H9 (cell line): Measurements from ENCODE around the gene SNED1. TPM values are rescaled to one million over a fixed set of nuclear protein-coding genes. Genes with fewer than 3 reads are reported as not detected.
A peak's percentile ranks its signal among the peaks of the same experiment; 100 is the strongest.

ENCODE experiments used
- DNase-seq: peaks from one replicate; pipeline ENCODE4 v3.0.0-alpha.2; 2017
- H2AFZ ChIP-seq: one replicate; pipeline ENCODE4 v1.6.1; 2013; ENCODE audit warnings: mild to moderate bottlenecking, low read length, control low read depth, moderate library complexity
- H2AK5ac ChIP-seq: 2 replicates; pipeline ENCODE4 v1.6.1; 2013; ENCODE audit warnings: low read length, control low read depth, mixed read lengths; ENCODE audit not compliant: insufficient read length
- H2BK120ac ChIP-seq: one replicate; pipeline ENCODE4 v1.6.1; 2013; ENCODE audit warnings: low read depth, mild to moderate bottlenecking, low read length, control low read depth, inconsistent platforms; ENCODE audit not compliant: poor library complexity, severe bottlenecking
- H2BK12ac ChIP-seq: 2 replicates; pipeline ENCODE4 v1.6.1; 2013; ENCODE audit warnings: low read length, control low read depth, mixed read lengths, low read depth; ENCODE audit not compliant: insufficient read length
- H2BK15ac ChIP-seq: 2 replicates; pipeline ENCODE4 v1.6.1; 2013; ENCODE audit warnings: low read depth, low read length, control low read depth
- H2BK20ac ChIP-seq: one replicate; pipeline ENCODE4 v1.6.1; 2013; ENCODE audit warnings: low read depth, mild to moderate bottlenecking, low read length, control low read depth, inconsistent platforms; ENCODE audit not compliant: poor library complexity, severe bottlenecking
- H2BK5ac ChIP-seq: 2 replicates; pipeline ENCODE4 v1.6.1; 2013; ENCODE audit warnings: low read length, control low read depth, mixed read lengths; ENCODE audit not compliant: insufficient read length
- H3K14ac ChIP-seq: 2 replicates; pipeline ENCODE4 v1.6.1; 2013; ENCODE audit warnings: low read length, control low read depth; ENCODE audit not compliant: insufficient read depth
- H3K18ac ChIP-seq: 2 replicates; pipeline ENCODE4 v1.6.1; 2013; ENCODE audit warnings: low read depth, mild to moderate bottlenecking, mixed read lengths, low read length, control low read depth; ENCODE audit not compliant: insufficient read length
- H3K23ac ChIP-seq: 2 replicates; pipeline ENCODE4 v1.6.1; 2013; ENCODE audit warnings: low read length, control low read depth, mixed read lengths, low read depth; ENCODE audit not compliant: insufficient read length
- H3K23me2 ChIP-seq: 2 replicates; pipeline ENCODE4 v1.6.1; 2013; ENCODE audit warnings: low read depth, mild to moderate bottlenecking, mixed read lengths, low read length, control low read depth; ENCODE audit not compliant: insufficient read length, poor library complexity, severe bottlenecking
- H3K27ac ChIP-seq: 2 replicates; pipeline ENCODE4 v1.5.1; 2013; ENCODE audit warnings: low read length, control low read depth, mixed read lengths, low read depth; ENCODE audit not compliant: insufficient read length
- H3K27me3 ChIP-seq: 2 replicates; pipeline ENCODE4 v1.6.1; 2013; ENCODE audit warnings: low read length, control low read depth, inconsistent platforms; ENCODE audit not compliant: insufficient read depth
- H3K4ac ChIP-seq: 2 replicates; pipeline ENCODE4 v1.6.1; 2013; ENCODE audit warnings: low read depth, mild to moderate bottlenecking, control low read depth, inconsistent platforms, low read length, moderate library complexity
- H3K4me1 ChIP-seq: 2 replicates; pipeline ENCODE4 v1.6.1; 2013; ENCODE audit warnings: low read length, control low read depth, inconsistent platforms; ENCODE audit not compliant: insufficient read depth
- H3K4me2 ChIP-seq: 2 replicates; pipeline ENCODE4 v1.6.1; 2013; ENCODE audit warnings: low read length, control low read depth, mixed read lengths; ENCODE audit not compliant: insufficient read length, insufficient read depth
- H3K56ac ChIP-seq: 2 replicates; pipeline ENCODE4 v1.6.1; 2013; ENCODE audit warnings: low read depth, mild to moderate bottlenecking, mixed read lengths, low read length, control low read depth; ENCODE audit not compliant: insufficient read length
- H3K79me1 ChIP-seq: 2 replicates; pipeline ENCODE4 v1.6.1; 2013; ENCODE audit warnings: low read depth, mild to moderate bottlenecking, moderate library complexity, low read length, control low read depth, inconsistent platforms; ENCODE audit not compliant: insufficient read depth, poor library complexity, severe bottlenecking
- H3K79me2 ChIP-seq: 2 replicates; pipeline ENCODE4 v1.6.1; 2013; ENCODE audit warnings: low read length, control low read depth, inconsistent platforms; ENCODE audit not compliant: insufficient read depth
- H3K9ac ChIP-seq: 2 replicates; pipeline ENCODE4 v1.6.1; 2013; ENCODE audit warnings: low read length, control low read depth, mixed read lengths; ENCODE audit not compliant: insufficient read length; ENCODE audit errors: extremely low read depth
- H3K9me3 ChIP-seq: one replicate; pipeline ENCODE4 v1.6.1; 2013; ENCODE audit warnings: low read depth, low read length, inconsistent platforms; ENCODE audit not compliant: control insufficient read depth
- H3T11ph ChIP-seq: one replicate; pipeline ENCODE4 v1.6.1; 2013; ENCODE audit warnings: mild to moderate bottlenecking, low read length, control low read depth, inconsistent platforms
- H4K20me1 ChIP-seq: one replicate; pipeline ENCODE4 v1.6.1; 2013; ENCODE audit not compliant: control insufficient read depth, insufficient read length, insufficient read depth
- H4K5ac ChIP-seq: 2 replicates; pipeline ENCODE4 v1.6.1; 2013; ENCODE audit warnings: low read depth, mild to moderate bottlenecking, mixed read lengths, low read length, control low read depth; ENCODE audit not compliant: insufficient read length
- H4K8ac ChIP-seq: replicated peaks from 2 replicates; pipeline ENCODE4 v1.6.1; 2013; ENCODE audit warnings: low read length, control low read depth, mixed read lengths, low read depth; ENCODE audit not compliant: insufficient read length
- H4K91ac ChIP-seq: 2 replicates; pipeline ENCODE4 v1.6.1; 2013; ENCODE audit warnings: low read depth, mild to moderate bottlenecking, moderate library complexity, mixed read lengths, low read length, control low read depth; ENCODE audit not compliant: insufficient read length
- H3K27ac Mint-ChIP-seq, 3 experiments: 2 replicates in 2 of 3; 3 replicates in 1 of 3; pipeline ENCODE4 v1.8.0; 2020 to 2021; ENCODE audit warnings: mixed read lengths in 3 of 3, mild to moderate bottlenecking in 1 of 3, moderate library complexity in 1 of 3
- H3K27me3 Mint-ChIP-seq: 2 replicates; pipeline ENCODE4 v1.8.0; 2021; ENCODE audit warnings: low read depth, mild to moderate bottlenecking, moderate library complexity, mixed read lengths
- H3K36me3 Mint-ChIP-seq, 3 experiments: 2 replicates in 2 of 3; 3 replicates in 1 of 3; pipeline ENCODE4 v1.8.0; 2020 to 2021; ENCODE audit warnings: low read depth in 3 of 3, mixed read lengths in 3 of 3; ENCODE audit not compliant: insufficient read depth in 1 of 3
- H3K4me1 Mint-ChIP-seq, 2 experiments: 2 replicates each; pipeline ENCODE4 v1.8.0; 2020; ENCODE audit warnings: mixed read lengths in 2 of 2
- H3K4me3 Mint-ChIP-seq, 2 experiments: 2 replicates in 1 of 2; 3 replicates in 1 of 2; pipeline ENCODE4 v1.8.0; 2020 to 2021; ENCODE audit warnings: mild to moderate bottlenecking in 2 of 2, mixed read lengths in 2 of 2, moderate library complexity in 1 of 2
- H3K9me3 Mint-ChIP-seq, 2 experiments: 2 replicates in 1 of 2; 3 replicates in 1 of 2; pipeline ENCODE4 v1.8.0; 2020; ENCODE audit warnings: mild to moderate bottlenecking in 2 of 2, mixed read lengths in 2 of 2, moderate library complexity in 1 of 2
- CTCF ChIP-seq: fragments of 200-600 bp; sonication (generic); conservative IDR thresholded peaks from 3 replicates; pipeline ENCODE4 v1.8.0; 2021; ENCODE audit warnings: antibody characterized with exemption, mild to moderate bottlenecking
- WGBS: extraction: QIAGEN DNeasy Blood & Tissue Kit; methylation state at CpG from one replicate; pipeline ENCODE4 v1.1.7; 2013; ENCODE audit warnings: missing lambda C conversion rate, low lambda C conversion rate, mixed read lengths; ENCODE audit not compliant: insufficient read length; ENCODE audit errors: extremely low coverage; 5-methylcytosine and 5-hydroxymethylcytosine counted together
- total RNA-seq: library from RNA; stranded (reverse); gene quantifications from 2 replicates; pipeline ENCODE4 v1.2.1, GENCODE V29; 2021

Gene SNED1
- total RNA-seq, 1 experiment from 2014 or later: 2.5 TPM

DNA sequence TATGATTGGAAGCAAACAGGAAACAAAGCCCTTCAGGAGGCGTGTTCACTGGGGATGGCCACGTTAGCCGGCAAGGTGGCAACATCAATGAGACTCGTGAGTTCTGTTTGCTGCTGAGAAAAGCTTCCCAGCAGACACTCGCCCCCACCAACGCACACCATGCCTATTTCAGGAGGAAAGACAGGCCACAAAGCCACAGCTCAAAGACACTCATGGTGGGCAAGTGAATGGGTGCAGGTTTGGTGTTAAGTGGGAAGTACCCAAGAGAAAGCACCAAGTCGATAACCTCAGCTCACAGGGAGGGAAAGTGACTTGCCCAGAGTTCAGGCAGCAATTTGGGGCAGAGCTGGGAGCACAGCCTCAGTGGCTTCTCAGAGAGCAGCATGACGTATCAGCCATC is 114.2 kb downstream of the SNED1 start:
- no peaks in the 10 kb centered on the region for H3K9me3 ChIP-seq
- H3K27ac ChIP-seq: no peak overlapping the region
- H4K91ac ChIP-seq: no peak overlapping the region
- DNase-seq: no peak
- no peak overlapping the region for H2BK12ac ChIP-seq
- H4K5ac ChIP-seq: no peak overlapping the region
- no peaks in the 10 kb centered on the region for H4K20me1 ChIP-seq
- H3K9ac ChIP-seq: no peak overlapping the region
- no peaks in the 10 kb centered on the region for H3K27me3 ChIP-seq
- H3K4me1 ChIP-seq: no peaks in the 10 kb centered on the region
- H3K36me3 Mint-ChIP-seq: peaks cover 3 to 49% (median 39%) of the 10 kb centered on the region in 3 experiments; a peak in 6 of 7 replicates
- no peak overlapping the region for H2BK15ac ChIP-seq
- no peak overlapping the region for H2BK20ac ChIP-seq
- no peak overlapping the region for H4K8ac ChIP-seq
- H2BK120ac ChIP-seq: no peak overlapping the region
- no peak overlapping the region for H3K4ac ChIP-seq
- no peak overlapping the region for H2AFZ ChIP-seq
- H3K23ac ChIP-seq: no peak overlapping the region
- H3T11ph ChIP-seq: no peak overlapping the region
- H3K4me2 ChIP-seq: no peak overlapping the region
- H3K23me2 ChIP-seq: no peaks in the 10 kb centered on the region
- no peak overlapping the region for H3K14ac ChIP-seq
- no peak overlapping the region for H2AK5ac ChIP-seq
- H2BK5ac ChIP-seq: no peak overlapping the region
- H3K18ac ChIP-seq: no peak overlapping the region
- H3K27ac Mint-ChIP-seq: peak overlapping the region in 1 of 3 experiments; percentile 6; a peak in 1 of 7 replicates
- H3K79me1 ChIP-seq: no peaks in the 10 kb centered on the region
- no peaks in the 10 kb centered on the region for H3K79me2 ChIP-seq
- no peak overlapping the region for H3K4me3 Mint-ChIP-seq
- H3K4me1 Mint-ChIP-seq: no peaks in the 10 kb centered on the region
- TF ChIP-seq CTCF: no peak
- WGBS: no CpG with 5 or more reads among the region's 8 CpGs
- no peaks in the 10 kb centered on the region for H3K27me3 Mint-ChIP-seq
- H3K9me3 Mint-ChIP-seq: no peaks in the 10 kb centered on the region
- H3K56ac ChIP-seq: no peak overlapping the region
